Erythroblast (primary cell): ENCODE data around the gene OLIG2.

Experiments used
- GATA1 ChIP-seq: IDR thresholded peaks from 2 replicates; pipeline ENCODE4 v1.6.1; 2011; ENCODE audit warnings: low read depth, mild to moderate bottlenecking, control low read depth, low read length, moderate library complexity
- POLR2A ChIP-seq: IDR thresholded peaks from 2 replicates; pipeline ENCODE4 v1.6.1; 2011; ENCODE audit warnings: mild to moderate bottlenecking, low read length

DNA sequence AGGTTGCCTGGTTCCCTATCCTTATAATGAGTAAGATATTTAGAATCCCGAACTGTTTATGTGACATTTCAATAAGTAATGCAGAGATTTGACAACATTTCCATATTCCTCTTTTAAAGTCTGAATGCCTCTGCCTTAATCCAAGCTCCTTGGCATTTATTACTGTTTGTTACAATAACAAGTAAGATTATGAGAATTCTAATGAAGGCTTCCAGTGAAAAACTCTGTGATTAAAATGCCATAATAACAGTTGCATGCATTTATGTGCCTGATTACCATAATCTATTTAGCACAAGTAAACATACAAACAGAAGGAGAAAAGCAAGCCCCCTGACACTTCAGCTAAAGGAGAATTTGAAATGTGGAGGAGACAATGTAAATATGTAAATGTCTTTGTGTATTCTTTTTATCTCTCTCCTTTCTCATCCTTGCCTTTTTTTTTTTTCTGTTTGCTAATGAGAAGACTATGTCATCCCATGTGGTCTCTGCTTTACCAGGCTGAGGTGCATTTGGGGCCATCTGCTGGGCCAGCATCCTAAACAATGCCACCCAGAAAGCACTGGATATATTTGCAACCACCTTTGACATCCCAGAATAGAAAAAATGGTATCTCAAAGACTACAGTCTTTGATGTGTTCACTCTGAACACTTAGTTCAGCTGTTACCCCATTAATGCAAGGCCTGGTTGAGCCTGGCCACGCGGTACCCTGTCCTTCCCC, 17.2 kb upstream of the OLIG2 start:
- TF ChIP-seq POLR2A (no peak), GATA1 (no peak)
